T-helper 22 cell (primary cell): ENCODE measurements around the gene AOAH.

Experiments
- DNase-seq: peaks from one replicate; pipeline ENCODE4 v3.0.0-alpha.2; 2020; ENCODE audit warnings: low read depth

AOAH gene

DNA sequence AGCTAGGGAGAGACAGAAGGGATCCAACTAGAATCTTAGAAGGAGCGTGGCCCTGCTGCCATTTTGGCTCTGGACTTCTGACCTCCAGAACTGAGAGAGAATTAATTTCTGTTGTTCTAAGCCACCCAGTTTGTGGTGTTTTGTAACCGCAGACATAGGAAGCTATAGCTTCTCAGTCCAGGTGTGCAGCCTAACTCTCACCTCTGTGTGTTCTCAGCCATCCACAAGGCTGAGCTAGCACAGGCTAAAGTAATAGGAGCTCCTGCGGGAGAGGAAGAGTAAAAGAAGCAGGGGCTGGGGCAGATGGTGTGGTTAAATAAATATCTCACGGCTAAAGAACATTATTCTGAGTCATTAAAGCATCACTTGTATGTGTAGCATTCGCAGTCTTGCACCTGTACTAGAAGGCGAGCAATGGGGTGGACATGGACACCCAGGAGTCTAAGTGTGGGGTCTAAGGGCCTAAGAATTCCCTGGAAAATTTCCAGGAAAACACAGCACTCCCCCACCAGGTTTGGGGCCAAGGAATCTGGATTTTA lies 94.1 kb downstream of the AOAH start:
- no peak for DNase-seq

- DNase-seq, result no peak
Measured at GRCh38 chr7:36629351-36629750, 94.9 kb downstream of the AOAH start.

DNA sequence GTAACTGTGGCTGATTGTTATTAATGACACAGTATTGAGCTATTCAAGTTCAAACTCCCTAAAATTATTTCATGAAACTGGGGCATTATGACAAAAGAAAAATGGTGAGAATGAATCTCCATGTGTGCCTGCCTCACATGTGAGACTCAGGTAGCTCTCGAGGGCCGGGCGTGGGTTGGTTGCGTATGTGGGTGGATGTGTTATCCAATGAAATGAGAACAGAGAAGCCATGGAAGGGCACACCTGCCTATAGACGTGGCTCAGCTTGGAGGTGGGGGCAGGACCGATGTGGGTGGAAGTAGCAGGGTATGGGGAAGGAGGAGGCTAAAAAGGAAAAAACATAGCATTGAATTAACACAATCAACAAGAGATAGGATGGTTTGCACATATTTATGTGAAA lies 96.5 kb downstream of the AOAH start:
- no peak for DNase-seq

- DNase-seq, result no peak
Measured at GRCh38 chr7:36626111-36626510, 98.2 kb downstream of the AOAH start.

DNA sequence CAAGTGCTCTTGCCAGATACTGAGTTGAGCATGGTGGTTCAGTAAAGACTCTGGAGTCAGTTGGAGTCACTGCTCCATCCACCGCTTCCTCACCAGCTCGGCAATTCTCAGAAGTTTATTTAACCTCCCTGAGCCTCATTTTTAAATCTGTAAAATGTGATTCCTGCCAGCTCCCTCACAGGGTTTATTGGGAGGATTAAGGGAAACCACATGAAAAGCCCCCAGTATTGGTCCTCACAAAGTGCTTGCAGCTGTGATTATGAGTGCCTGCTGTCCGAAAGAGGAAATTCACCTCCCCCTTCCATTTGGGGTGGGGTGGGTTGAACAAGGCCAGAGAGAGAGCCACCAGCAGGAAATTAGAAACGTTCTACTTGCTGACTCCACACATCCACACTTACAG lies 99.0 kb downstream of the AOAH start:
- DNase-seq, result no peak

GRCh38 chr7:36623247-36623646 lies 101.0 kb downstream of the AOAH start:
- no peak for DNase-seq

DNA sequence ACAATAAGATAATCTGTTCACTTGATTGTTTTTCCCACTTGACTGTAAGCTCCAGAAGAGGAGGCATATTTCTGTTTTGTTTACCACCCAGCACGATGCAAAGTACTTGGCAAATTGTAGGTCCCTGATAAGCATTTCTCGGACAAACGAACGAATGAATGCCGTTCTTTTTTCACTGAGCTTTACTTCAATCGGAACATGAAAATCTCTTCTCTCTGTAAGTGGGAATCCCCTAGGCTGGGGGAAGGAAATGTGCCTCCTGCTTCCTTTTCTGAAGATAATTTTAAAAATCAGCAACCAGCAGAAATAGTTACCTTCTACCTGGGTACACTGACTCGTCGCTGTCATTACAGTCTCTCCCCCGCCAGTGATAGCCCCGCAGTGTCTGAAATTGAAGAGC lies 102.9 kb downstream of the AOAH start:
- no peak for DNase-seq

DNA sequence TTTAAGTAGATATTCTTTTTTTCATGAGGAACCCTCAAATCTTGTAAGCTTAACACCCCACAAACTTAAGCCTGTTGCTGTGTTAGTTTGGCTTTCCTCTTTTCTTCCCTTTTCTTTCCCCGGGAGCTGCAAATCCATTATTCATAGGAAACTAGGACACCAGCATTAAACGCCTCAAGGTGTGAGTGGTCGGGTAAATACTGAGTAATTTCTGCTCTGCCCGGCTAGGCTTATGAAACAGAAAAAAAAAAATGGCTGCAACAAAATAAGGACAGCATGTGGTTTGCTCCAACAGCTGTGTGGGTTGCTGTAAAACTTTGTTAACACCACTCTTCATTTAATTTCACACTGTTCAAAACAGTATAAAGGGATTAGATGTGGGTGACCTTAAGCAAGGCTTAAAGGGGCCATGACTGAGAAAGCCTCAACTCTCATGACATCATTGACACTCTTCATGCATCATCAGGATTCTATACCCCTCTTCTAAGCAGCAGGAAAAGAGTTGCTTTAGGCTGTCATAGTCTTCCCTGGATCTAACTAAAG lies 104.1 kb downstream of the AOAH start:
- no peak for DNase-seq

DNA sequence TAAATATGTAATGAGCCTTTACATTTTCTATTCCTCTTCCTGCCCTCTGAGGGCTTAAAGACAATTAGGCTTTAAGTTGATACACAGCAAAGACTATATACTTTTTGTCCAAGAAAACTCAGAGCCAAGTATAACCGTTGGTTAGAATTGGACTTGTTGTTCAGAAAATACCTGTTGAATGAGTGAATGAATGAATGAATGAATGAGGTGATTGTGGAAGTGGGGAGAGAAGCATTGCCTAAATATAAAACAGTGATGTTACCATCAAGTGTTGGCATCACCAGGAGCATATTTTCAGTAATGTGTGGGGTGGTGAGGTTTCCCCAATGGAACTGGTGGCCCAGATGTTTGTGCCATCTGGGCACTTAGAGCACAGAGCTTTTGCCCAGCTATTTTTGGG lies 106.9 kb downstream of the AOAH start:
- DNase-seq, result no peak

- no peak for DNase-seq
Measured at GRCh38 chr7:36615852-36616540, 108.3 kb downstream of the AOAH start.

- DNase-seq, result no peak
Measured at GRCh38 chr7:36614959-36615358, 109.3 kb downstream of the AOAH start.

DNA sequence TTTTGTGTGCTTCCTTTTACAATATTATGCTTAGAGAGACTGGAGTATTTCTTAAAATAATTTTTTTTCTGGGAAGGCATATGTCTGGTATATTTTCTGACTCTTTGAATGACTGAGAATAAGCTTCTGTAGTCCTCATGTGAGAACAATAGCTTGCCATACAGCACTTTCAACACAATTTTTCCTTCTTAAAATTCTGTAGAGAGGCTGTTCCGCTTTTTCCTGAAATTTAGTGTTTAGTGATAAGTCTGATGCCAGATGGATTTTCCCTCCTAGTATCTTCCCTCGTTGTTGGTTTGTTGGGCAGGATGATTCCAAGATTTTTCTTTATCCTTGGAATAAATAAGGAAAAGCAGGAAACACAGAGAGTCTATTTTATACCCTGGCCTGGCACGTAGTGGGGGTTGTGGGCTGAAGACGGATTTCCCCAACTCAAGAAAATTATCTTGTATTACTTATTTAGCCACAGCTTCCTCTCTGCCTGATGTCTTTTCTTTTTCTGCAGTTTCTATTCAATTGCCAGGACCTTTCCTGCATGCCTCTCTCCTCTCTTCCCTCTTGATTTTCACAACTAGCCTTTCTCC lies 111.2 kb downstream of the AOAH start:
- DNase-seq, result no peak

GRCh38 chr7:36611703-36612102 lies 112.6 kb downstream of the AOAH start:
- DNase-seq, result no peak

GRCh38 chr7:36607721-36608095 lies 116.6 kb downstream of the AOAH start:
- no peak for DNase-seq

- no peak for DNase-seq
Measured at GRCh38 chr7:36606976-36607720, 117.1 kb downstream of the AOAH start.

DNA sequence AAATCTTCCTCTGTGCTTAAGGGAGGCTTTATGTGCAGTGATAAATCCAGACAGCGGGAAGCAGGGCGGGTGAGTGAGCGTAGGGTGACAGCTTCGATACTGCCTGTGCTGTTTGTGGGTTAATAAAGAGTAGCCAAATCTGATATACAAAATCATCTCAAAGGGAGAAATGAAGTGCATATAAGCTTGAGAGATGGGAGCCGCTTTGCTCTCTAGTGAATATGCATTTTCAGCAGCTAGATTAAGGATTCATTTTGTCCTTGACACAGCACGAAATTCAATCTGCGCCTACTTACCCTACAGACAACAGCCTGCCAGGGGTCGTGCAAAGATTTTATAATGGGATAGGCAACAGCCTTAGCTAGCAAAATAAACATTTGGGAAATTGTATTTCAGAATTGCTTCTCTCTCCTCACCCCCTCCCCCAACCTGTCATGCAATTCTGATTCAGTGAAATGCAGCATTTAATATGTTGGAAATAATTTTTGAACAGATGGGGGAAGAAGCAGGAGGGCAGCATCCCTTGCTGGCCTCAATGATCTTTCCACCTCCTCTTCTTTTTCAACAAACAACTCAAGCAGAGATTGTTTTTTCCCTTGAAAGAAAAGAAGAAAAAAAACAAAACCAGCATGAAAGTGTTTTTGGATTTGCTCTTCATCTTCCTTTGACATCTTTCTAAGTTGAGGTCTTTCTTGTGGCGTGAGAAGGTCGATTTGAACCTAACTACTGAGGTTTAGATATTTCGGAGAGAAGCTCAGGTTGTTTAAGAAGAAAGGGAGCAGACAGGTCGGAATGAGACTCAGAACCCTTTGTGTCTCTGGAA lies 117.9 kb downstream of the AOAH start:
- no peak for DNase-seq

- no peak for DNase-seq
Measured at GRCh38 chr7:36605261-36606051, 118.8 kb downstream of the AOAH start.

DNA sequence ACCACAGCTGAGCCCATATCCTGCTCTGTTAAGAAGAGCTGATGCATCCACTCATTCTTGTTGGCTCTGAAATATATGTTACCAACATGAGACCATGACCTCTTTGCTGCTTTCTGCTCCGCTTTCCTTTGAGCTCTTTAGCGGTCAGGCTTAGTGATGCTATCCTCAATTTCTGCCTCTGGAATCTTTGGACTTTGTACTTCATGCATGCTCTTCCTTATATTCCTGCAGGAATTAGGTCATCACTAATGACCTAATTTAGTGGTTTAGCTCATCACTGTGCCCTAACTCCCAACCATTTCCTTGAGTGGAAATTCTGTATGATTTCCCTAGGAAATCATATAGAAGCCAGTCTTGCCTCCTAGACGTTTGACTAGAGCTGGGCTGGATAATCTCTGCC lies 119.5 kb downstream of the AOAH start:
- no peak for DNase-seq

GRCh38 chr7:36602934-36603887 lies 121.1 kb downstream of the AOAH start:
- no peak for DNase-seq

DNA sequence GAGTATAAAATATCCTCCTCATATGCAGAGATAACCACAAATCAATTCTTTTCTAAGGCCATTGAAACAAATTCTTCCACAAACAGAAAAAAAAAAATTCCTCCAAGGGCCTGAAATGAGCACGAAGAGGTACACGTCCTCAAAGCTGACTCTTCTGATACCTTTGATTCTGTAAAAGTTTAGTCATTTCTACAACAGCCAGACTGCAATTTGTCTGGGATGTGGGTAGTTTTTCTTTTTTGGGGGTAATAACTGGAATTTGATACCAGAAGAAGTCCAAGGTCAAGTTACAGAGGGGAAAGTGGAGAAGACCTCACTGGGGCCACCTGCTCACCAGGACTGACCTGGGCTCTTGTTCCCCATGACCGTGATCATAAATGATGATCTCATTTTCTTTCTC lies 121.8 kb downstream of the AOAH start:
- DNase-seq, result no peak
